ENCODE measurements around the gene DYNC1H1. TPM values are rescaled to one million over a fixed set of nuclear protein-coding genes. Genes with fewer than 3 reads are reported as not detected.

DYNC1H1 gene
- total RNA-seq (2014; rRNA removed; shearing (Covaris generic)), result 260 and 297 TPM in 2 replicates

DNA sequence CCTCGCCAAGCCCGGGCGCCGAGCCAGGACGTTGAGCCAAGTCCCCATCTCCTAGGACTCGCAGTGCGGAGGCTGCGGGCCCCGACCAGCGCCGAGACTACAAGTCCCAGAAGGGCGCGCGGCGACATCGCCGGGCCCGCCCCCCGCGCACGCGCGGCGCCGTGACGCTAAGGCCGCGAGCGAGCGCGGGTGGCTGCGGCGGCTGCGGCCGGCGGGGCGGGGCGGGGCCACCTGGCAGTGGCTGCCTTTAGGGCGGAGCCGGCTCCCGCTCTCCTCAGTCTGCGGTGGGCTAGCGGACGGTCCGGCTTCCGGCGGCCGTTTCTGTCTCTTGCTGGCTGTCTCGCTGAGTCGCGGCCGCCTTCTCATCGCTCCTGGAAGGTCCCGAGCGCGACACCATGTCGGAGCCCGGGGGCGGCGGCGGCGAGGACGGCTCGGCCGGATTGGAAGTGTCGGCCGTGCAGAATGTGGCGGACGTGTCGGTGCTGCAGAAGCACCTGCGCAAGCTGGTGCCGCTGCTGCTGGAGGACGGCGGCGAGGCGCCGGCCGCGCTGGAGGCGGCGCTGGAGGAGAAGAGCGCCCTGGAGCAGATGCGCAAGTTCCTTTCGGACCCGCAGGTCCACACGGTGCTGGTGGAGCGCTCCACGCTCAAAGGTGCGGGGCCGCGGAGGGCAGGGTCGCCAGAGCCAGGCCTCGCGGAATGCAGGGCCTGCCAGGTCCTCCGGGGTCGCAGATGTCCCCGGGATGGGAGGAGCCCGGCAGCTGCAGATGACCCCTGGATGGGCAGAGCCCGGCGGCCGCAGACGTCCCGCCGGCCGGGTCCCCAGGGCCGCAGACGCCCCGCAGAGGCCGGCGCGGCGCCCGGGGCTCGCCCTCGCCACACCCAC lies at the start of gene DYNC1H1:
Gene DYNC1H1 (plus strand): TSS at position 277 of the 884 bp plus-strand sequence. CDS start 119 bp downstream, at position 396.

DNA sequence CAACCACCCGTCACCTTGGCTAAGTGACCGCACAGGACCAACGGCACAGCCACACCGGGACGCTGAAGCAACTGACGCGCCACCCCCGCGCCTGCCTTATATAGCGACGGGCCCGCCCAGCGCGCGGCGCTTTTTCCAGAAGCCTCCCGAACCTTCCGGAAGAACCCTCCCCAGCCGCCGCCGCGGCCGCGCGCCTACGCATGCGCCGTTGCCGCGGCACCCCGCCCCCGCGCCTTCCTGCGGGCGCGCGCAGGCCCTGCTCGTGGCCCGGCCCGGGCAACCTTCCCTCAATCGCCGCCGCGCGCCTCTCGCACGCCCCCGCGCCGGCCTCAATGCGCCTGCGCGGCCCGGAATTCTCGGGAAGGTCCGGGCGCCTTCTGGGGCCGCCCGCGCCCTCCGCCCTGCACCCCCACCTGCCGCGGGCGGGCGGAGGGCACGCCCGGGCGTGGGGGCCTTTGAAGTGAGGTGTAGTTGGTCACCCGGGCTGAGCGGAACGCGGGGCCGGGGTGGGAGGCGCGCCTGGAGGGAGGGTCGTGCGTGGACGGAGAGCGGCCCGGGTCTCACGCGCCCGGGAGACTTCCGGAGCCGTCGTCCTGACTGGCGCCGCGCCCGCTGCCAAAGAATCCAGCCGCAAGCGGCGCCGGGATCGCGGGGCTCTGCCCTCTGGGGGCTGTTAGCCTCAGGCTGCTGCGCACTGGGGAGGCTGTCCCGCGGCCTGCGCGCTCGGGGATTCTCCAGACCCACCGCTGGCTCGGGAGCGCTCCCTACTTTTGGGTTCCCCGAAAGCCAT lies 122.8 kb downstream of the DYNC1H1 start, which contains the start of gene HSP90AA1:
Gene HSP90AA1 (minus strand): TSS at position 73 of the 790 bp plus-strand sequence. CDS start 666 bp downstream, outside the sequence.

Small RNA genes lying within 50 kb of the gene (small RNA-seq; reads per million reads assigned to genes)
- gene AL118558.2 (not detected), gene RN7SL472P (not detected)

Other genes with a start within 250 kb of the DYNC1H1 start
- gene PPP2R5C, start 202.9 kb upstream of the DYNC1H1 start, total RNA-seq (2014; rRNA removed; shearing (Covaris generic)), result 56.5 and 68.6 TPM in 2 replicates
- 225 and 231 TPM in 2 replicates for gene HSP90AA1, start 122.5 kb downstream of the DYNC1H1 start, total RNA-seq (2014; rRNA removed; shearing (Covaris generic))
- gene WDR20, start 175.3 kb downstream of the DYNC1H1 start, total RNA-seq (2014; rRNA removed; shearing (Covaris generic)), result 9.5 and 9.7 TPM in 2 replicates

Measured in A375 (cell line).